T follicular helper cell (primary cell): Measurements from ENCODE around the gene DENND1A.
"Not testable (repeated sequence)": the region's sequence is repeated elsewhere in the genome, so short reads cannot be mapped to it uniquely, and the experiment has no call there.

ENCODE experiments used
- DNase-seq: peaks from one replicate; pipeline ENCODE4 v3.0.0-alpha.2; 2020; ENCODE audit warnings: low read depth

Gene DENND1A

DNA sequence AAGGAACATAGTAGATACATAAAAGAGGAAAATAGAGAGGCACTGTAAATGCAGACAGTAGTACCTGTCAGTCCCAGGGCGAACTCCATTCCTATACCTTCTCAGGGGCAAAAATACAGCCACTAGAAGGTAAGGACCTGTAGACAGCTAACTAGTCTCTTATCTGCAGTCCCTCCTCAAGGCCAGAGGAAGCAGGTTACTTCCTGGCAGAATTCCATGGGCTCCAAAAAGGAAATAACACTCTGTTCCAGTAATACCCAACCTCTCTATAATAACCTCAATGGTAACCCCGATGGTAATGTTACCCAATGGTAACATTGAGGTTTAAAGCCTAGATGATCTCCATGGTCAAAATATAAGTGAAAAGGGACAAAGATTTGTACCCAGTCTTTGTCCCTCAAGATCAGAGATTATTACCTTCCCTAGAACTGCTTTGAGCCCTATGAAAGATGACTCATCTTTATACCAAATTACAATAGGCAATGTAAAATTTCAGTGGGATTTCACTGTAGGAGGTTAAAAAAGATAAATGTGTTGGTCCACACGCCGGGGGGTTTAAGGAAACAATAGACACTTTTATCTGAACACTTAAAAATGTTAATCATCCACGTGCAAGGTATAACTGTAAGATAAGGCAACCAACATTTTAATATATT lies 113.0 kb downstream of the DENND1A start:
- no peak for DNase-seq

DNA sequence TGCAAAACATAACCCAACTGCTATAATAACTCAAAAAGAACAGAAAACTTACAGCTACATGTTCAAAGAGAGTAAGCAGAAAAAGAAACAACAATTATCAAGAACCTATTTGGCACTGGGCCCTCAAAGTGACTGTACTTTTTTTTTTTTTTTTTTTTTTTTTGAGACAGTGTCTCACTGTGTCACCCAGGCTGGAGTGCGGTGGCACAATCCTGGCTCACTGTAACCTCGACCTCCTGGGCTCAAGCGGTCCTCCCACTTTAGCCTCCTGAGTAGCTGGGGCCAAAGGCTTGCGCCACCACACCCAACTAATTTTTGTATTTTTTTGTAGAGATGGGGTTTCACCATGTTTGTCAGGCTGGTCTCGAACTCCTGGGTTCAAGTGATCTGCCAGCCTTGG lies 114.1 kb downstream of the DENND1A start:
- not testable (repeated sequence) for DNase-seq

- DNase-seq: no peak
Observed at GRCh38 chr9:123814496-123814895, 115.4 kb downstream of the DENND1A start.

DNA sequence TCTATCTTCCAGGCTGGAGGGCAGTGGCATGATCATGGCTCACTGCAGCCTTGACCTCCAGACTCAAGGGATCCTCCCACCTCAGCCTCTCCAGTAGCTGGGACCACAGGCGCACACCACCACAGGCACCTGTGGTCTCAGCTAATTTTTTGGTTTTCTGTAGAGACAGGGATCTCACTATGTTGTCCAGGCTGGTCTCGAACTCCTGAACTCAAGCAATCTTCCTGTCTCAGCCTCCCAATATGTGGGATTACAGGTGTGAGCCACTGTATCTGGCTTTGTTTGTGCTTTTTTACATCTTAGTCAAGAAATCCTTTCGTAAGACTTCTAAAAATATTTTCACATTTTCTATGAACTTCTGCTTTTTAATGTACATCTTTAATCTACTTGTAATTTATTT lies 116.9 kb downstream of the DENND1A start:
- DNase-seq: no peak

DNA sequence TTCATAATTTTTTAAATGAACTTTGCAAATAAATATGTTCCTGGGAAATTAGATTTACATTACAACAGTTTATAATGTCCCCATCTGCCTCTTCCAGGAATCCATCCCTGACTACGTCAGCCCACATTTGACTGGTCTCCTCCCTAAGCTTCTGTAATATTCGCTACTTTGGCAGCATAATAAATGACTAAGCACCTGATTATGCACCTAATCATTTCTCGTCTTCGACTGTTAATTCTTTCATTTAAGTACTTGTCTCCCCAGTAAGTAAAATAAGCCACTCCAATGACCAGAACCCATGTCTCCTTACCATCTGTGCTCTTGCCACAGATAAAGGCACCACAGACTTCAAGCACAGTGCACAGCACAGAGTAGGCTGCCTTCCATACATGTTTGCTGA lies 122.7 kb downstream of the DENND1A start:
- no peak for DNase-seq

- DNase-seq: no peak
Observed at GRCh38 chr9:123806829-123807228, 123.1 kb downstream of the DENND1A start.

- no peak for DNase-seq
Observed at GRCh38 chr9:123798195-123798594, 131.7 kb downstream of the DENND1A start.

GRCh38 chr9:123796618-123797484 lies 133.1 kb downstream of the DENND1A start:
- DNase-seq: no peak

- no peak for DNase-seq
Observed at GRCh38 chr9:123796094-123796493, 133.8 kb downstream of the DENND1A start.

DNA sequence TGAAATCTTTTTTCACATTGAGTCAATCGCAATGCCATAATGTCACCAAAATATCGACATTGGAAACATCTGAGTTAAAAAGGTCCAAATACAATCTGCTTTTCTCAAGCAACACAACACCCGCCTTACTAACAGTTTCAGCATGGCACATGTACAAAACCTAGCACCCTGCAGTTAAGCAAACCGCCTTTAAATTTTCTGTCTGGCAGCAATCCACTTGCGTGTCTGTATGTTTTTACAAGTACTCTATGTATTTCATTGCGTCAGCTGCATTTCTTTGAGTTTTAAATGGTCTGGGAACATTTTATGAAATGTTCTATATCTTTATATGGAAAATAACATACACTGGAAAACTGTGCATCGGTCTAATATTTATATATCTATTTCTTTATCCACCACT lies 134.6 kb downstream of the DENND1A start:
- no peak for DNase-seq

DNA sequence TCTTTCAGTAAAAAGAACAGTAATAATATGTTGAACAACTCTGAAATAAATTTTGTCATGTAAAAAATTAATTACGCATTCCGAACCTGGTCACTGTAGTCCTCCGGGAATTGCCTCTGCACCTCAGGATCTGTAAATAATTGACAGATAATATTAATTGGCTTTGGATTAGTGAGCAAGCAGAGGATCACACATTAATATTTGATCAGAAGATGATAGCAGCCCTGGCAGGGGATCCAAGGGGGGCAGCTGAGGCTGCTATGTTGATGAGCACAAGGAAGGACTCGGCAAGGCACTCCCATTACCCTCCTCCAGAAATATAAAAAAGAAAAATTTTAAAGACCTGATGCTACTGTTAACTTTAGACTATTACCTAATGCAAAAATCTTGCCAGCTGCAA lies 137.4 kb downstream of the DENND1A start:
- no peak for DNase-seq

DNA sequence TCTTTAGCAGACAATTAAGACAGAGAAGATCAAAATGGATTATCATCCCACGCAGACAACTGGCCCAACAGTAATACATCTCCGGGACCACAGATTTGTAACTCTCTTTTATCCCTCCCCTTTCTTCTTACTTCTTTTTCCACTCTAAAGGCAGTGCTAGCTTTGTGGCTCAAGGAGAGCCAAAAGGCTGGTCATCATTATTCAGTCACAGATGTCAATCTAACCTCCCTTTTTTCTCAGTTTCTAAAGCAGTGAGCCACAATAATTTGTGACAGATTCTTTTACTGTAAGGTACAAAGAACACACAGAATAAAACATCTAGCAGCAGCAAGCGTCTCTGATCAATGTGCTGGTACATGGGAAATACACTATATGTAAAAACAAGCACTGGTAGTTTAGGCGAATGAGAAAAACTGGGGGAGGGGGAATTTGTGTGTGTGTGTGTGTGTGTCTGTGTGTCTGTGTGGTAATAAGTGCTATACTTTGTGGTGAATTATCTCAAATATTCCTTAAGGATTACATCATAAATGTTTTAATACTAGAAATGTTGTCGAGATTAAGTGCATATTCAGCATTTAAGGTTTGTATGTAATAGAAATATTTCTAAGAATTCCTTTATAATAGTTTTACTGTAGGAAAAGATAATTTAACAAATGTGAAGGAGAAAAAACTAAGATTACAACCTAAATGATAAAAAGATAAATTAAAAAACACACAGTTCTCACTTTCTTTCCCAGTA lies 140.2 kb downstream of the DENND1A start:
- no peak for DNase-seq

GRCh38 chr9:123787416-123787815 lies 142.5 kb downstream of the DENND1A start:
- no peak for DNase-seq

DNA sequence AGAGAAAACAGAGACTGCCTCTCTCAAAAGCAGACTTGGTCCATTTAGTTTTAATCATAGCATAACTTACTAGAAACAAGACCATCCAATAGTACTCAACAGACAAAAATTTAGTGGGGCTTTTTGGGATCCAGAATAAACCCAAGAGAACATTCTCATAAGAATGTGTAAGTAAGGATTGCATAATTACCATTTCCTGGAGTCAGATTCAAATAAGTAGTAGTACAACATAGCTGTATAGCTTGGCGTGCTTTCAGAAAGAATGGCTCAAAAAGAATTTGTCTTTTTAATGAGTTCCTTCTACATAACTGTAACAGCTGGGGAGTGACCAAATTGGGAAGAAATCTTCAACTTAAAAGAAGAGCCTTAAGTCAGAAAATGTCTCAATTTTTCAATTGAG lies 145.4 kb downstream of the DENND1A start:
- no peak for DNase-seq

- no peak for DNase-seq
Observed at GRCh38 chr9:123778232-123778902, 151.6 kb downstream of the DENND1A start.

DNA sequence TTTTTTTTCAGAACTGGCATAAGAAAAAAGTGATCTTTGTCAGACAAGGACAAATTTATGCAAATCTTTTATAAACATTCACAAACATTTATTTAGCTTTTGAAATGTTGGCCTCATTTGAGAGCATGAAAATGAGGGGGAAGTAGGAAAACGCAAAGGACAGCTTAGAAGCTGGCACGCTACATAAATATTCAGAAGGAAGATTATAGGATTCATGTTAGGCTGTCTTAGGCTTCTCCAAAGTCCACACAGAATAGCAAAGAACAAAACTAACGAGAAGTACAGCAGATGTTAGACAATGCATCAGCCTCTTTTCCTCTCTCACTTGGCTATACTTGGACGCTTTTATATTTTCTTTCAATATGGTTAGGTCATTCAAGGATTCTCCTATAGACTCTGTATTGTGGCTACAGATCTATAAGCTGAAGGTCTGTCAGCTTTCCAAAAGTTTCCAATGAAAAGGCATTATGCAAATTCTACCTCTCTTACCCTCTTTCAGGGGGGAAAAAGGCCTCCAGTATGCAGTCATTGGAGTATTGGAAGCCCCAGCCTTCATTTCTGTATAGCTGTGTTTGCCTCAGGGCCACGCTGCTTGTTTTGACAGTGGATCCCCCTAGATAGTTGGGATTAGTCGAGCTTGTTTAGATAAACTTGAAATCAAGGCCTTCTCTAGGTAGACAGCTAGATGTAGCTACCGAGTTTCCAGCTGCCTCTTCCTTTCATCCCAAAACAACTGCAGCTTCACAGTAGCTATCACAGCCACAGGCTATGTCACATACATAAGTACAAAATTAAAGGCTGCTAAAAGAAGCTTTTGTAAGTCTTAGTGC lies 153.0 kb downstream of the DENND1A start:
- no peak for DNase-seq

DNA sequence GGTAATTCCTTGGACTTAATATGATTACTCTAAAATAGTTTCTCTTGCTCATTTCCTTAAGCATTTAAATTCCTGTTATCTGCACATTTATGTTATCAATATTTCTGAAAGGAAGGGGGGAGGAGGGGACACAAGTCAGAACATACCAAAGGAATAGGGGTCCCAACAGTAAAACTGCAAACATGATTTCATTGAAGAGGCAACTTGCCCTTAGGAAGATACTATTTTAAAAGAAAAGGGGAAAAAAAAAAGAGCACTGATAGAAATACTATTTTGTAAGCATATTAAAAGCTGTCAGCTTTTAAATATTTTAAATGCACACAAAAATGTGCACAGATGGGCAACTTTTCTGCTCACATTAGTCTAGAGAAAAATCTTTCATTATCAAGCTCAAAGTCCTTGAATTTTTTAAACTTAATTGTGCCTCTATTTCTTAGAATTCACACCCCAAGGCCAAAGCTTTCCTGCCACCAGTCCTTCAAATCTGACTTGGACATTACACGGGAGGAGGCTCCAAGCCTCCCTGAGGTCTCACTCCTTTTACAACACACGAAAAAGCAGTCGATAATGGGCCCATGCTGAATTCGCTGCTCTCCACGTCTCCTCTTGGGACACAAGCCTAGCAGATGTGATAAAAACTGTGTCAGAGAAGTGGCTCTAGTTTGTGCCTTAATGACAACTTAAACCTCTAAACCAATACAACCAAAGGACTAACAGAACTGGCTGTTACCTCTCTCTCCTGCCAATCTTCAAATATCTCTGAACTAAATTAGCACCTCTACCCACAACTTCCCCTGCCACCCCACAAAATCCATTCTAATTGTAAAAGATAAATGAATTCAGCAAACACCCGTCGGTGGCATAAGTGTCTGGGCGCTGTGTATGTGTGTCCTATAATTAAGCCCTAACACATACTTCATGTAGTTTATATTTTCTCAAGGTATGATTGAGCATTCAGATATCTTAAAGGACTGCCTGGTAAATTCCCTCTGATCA lies 154.3 kb downstream of the DENND1A start:
- no peak for DNase-seq

DNA sequence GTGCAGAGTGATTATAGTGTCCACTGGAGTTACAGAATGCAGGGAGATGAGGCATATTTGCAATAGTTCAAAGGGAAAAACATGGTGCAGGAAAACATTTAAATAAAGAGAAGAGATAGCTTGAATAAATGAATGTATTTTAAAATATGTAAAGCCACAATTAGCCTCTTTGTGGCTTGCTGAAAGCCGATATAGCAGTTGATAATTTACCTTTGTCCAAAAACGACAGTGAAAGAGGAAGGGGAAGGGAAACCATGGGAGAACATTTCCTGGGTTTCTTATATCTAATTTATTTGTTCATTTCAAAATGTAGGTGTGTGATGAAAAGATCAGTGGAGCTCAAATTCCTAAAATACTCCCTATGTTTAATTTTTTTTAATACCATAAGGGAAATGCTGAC lies 156.1 kb downstream of the DENND1A start:
- DNase-seq: no peak

- DNase-seq: no peak
Observed at GRCh38 chr9:123772967-123773366, 157.0 kb downstream of the DENND1A start.

DNA sequence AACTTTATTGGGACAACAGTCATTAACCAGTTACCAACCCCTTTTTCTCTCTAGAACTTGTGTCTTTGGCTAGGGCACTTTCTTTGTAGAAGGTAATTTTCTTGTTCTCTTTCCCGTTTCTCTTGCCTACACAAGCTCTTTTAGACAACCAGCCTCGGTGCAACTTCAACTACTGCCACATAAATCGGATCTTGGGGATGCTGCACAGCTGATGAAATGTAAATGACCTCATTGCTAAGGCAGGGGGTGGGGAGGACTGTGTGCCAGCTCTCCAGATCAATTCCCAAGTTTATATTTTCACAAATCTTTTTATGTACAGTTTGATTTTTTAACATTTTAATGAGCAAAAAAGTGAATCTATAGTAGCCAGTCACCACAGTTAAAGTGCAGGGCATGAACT lies 157.6 kb downstream of the DENND1A start:
- no peak for DNase-seq
